ENCODE data around the gene ARMC9.

The ARMC9 gene

GRCh38 chr2:231241755-231242507 is 43.5 kb downstream of the ARMC9 start:
- no peak overlapping the region for H3K4me3 ChIP-seq (ENCODE audit: low read length)
- DNase-seq (ENCODE audit: low read depth), result peak; percentile 90
- no peak for TF ChIP-seq CTCF (conservative IDR thresholded peaks at IDR 0.05; ENCODE audit: low read length)

- no peak for DNase-seq (ENCODE audit: low read depth)
- H3K4me3 ChIP-seq (ENCODE audit: low read length), result no peak overlapping the region
- no peak for TF ChIP-seq CTCF (conservative IDR thresholded peaks at IDR 0.05; ENCODE audit: low read length)
Observed at GRCh38 chr2:231243866-231244265, 45.4 kb downstream of the ARMC9 start.

GRCh38 chr2:231244382-231245248 is 46.2 kb downstream of the ARMC9 start:
- no peak for DNase-seq (ENCODE audit: low read depth)
- TF ChIP-seq CTCF (conservative IDR thresholded peaks at IDR 0.05; ENCODE audit: low read length), result no peak
- H3K4me3 ChIP-seq (ENCODE audit: low read length), result no peak overlapping the region

GRCh38 chr2:231245249-231246094 is 47.0 kb downstream of the ARMC9 start:
- no peak for DNase-seq (ENCODE audit: low read depth)
- TF ChIP-seq CTCF (conservative IDR thresholded peaks at IDR 0.05; ENCODE audit: low read length), result no peak
- H3K4me3 ChIP-seq (ENCODE audit: low read length), result no peak overlapping the region

- no peak overlapping the region for H3K4me3 ChIP-seq (ENCODE audit: low read length)
- no peak for TF ChIP-seq CTCF (conservative IDR thresholded peaks at IDR 0.05; ENCODE audit: low read length)
- DNase-seq (ENCODE audit: low read depth), result no peak
Observed at GRCh38 chr2:231246171-231246842, 47.9 kb downstream of the ARMC9 start.

- no peak for TF ChIP-seq CTCF (conservative IDR thresholded peaks at IDR 0.05; ENCODE audit: low read length)
- peak; percentile 68 for DNase-seq (ENCODE audit: low read depth)
- no peak overlapping the region for H3K4me3 ChIP-seq (ENCODE audit: low read length)
Observed at GRCh38 chr2:231250146-231250545, 51.7 kb downstream of the ARMC9 start.

Data from AG10803 (cell line).